ENCODE results near the gene NCAPH2.
"Not testable (repeated sequence)": the region's sequence is repeated elsewhere in the genome, so short reads cannot be mapped to it uniquely, and the experiment has no call there.

The NCAPH2 gene

DNA sequence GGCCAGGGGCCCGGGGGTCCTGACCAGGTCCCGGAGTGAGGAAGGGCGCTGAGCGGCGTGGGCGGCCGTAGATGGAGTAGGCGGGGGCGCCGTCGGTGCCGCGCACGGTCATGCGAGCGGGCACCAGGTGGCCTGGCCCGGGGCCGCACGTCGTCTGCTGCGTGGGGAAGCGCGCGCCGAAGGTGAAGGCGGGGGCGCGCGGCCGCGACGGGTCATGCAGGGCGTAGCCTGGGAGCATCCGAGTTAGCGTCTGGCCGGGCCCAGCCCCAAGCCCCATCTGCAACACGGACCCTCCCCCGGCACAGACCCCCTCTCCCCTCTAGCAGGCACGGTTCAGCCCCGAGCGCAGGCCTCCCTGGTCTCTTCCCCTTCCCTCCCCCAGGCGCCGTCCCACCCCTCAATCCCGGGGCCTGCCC is 23.5 kb downstream of the NCAPH2 start:
- peak in 1 of 2 donors; percentile 58 for DNase-seq

DNA sequence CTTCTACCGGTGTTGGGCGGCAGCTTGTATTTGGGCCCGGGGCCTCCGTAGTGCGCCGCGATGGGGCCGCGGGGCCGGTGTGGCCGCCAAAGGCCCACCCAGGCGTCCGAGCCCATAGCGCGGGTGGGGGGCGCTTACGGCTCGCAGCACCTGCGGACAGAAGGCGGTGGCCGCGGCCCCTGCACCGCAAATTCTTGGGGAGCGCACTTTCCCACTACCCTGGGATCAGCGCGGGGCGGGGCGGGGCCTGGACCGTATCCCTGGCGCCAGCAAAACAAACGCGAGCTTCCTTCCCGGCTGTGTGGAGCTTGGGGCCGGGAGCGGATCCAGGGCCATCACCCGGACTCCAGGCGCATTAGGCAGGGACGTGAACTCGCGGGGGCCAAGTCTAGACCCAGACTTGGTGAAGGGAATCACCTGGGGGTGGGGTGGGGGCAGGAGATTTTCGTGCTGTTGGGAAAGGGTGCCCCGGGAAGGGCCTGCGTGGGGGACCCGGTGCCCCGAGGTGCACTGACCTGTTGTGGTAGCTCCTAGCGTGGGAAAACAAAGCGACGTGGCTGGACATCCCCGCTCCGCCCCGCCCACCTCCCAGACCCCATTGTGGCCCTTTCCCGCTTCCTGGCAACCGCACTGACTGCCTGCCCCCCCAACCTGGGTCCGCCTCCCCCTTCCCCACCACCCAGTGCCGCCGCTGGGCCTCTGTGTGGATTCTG is 24.1 kb downstream of the NCAPH2 start:
- DNase-seq, result peak in 1 of 2 donors; percentile 54

DNA sequence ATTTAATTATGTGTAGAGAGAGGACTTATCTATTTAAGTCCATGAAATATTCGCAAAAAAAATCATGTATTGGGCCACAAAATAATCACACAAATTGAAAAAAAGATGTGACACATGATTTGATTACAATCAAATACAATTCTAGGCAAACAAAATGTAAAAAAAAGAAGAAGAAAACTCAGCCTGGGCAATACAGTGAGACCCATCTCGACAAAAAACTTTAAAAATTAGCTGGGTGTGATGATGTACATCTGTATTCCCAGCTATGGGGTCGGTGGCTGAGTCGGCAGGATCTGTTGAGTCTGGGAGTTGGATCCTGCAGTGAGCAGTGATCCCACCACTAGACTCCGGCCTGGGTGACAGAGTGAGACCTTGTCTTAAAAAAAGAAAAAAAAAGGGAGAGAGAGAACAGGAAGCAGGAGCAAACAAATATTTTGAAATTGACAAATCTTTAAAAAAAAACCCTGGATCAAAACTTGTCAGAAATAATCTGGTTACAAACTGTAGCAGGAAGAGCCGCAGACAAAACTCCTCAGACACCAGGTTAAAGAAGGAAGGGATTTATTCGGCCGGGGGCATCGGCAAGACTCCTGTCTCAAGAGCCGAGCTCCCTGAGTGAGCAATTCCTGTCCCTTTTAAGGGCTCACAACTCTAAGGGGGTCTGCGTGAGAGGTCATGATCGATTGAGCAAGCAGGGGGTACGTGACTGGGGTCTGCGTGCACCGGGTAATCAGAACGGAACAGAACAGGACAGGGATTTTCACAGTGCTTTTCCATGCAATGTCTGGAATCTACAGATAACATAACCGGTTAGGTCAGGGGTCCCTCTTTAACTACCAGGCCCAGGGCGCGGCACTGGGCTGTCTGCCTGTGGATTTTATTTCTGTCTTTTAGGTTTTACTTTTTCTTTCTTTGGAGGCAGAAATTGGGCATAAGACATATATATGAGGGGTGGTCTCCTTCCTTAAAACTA is 25.1 kb downstream of the NCAPH2 start:
- DNase-seq, result no peak

DNA sequence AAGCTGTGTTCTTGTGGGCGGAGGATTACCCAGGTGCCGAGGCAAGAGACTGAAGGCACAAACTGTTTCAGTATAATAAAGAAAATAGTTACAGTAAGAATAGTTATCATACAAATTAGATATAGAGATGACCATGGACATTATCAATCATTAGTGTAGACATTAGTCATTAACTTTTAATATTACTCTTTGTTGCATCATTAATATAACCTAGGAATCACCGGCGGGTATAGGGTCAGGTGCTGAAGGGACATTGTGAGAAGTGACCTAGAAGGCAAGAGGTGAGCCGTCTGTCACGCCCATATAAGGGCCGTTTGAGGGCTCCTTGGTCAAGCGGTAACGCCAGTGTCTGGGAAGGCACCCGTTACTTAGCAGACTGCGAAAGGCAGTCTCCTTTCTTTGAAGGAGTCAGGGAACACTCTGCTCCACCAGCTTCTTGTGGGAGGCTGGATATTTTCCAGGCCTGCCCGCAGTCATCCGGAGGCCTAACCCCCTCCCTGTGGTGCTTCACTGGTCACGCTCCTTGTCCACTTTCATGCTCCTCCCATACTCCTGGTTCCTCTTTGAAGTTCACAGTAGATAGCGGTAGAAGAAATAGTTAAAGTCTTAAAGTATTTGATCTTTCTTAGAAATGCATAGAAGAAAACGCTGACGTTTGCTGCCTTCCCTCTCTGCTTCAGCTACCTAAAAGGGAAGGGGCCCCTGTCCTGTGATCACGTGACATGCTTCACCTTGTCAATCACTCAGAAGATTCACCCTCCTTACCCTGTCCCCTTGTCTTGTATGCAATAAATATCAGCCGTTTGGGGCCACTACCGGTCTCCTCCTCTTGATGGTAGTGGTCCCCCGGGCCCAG is 26.1 kb downstream of the NCAPH2 start:
- not testable (repeated sequence) for DNase-seq

DNA sequence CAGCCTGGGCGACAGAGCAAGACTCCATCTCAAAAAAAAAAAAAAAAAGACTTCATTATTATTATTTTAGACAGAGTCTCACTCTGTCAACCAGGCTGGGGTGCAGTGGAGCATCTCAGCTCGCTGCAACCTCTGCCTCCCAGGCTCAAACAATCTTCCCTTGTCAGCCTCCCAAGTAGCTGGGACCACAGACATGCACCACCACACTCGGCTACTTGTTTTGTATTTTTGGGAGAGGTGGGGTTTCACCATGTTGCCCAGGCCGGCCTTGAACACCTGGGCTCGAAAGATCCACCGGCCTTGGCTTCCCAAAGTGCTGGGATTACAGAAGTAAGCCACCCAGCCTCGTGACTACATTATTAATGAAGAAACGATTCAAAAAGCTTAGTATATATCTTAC is 27.1 kb downstream of the NCAPH2 start:
- DNase-seq, result no peak

DNA sequence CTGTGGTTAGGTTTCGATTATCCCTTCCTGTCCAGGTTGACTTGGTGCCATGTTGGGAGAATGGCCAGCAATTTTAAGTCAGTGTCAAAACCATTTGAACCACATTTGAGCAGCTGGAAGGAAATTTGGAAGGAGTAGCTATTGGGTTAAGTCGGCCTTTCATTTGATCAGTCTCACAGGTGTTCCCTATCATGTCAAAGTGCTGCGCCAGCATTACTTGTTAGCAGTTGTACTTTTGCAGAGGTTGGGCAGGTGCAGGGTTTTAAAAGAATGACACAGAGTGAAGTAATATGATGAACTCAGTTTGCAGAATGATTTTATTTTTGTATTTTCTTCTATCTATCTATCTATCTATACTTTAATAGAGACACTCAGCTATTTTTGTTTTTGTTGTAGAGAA is 28.2 kb downstream of the NCAPH2 start:
- no peak for DNase-seq

DNA sequence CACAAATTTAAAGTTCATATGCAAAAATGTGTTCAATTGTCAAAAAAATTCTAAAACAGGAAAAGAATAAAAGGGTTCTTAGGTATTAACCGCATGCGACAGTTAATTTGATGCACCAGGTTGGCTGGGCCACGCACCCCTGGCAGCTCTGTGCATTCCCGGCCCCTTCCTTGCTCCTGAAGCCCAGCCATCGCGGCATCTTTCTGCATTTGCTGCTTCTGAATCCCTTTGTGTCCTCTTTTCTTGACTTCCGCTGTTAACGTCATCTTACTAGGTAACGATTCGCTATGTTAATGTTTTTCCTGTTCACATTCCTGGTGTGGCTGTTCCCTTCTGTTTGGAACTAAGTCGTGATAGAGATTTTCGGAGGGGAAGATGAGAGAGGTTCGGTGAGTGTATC is 29.7 kb downstream of the NCAPH2 start:
- no peak for DNase-seq

DNA sequence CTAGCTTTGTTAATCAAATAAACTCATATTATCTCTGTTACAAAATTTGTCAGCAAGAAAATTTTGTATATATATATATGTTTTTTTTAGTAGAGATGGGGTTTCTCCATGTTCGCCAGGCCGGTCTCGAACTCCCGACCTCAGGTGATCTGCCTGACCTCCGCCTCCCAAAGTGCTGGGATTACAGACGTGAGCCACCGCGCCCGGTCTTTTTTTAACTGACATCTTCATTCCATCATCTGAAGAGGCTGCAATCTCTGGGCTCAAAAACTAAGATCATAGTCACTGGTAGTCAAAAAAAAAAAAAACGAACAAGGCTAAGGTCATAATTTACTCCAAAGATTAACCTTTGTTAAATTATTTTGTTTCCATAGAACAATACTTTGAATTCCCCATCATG is 32.4 kb downstream of the NCAPH2 start:
- DNase-seq, result no peak

DNA sequence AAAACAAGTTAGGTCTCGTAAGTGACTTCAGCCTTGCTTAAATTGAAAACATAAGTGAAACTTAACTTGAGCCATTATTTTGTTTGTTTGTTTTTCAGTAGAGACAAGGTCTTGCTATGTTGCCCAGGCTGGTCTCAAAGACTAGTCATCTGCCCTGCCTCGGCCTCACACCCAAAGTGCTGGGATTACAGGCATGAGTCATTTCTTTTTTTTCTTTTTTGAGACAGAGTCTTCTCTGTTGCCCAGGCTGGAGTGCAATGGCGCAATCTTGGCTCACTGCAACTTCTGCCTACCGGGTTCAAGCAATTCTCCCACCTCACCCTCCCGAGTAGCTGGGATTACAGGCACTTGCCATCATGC is 33.6 kb downstream of the NCAPH2 start:
- peak; percentile 29 to 69 for DNase-seq

DNA sequence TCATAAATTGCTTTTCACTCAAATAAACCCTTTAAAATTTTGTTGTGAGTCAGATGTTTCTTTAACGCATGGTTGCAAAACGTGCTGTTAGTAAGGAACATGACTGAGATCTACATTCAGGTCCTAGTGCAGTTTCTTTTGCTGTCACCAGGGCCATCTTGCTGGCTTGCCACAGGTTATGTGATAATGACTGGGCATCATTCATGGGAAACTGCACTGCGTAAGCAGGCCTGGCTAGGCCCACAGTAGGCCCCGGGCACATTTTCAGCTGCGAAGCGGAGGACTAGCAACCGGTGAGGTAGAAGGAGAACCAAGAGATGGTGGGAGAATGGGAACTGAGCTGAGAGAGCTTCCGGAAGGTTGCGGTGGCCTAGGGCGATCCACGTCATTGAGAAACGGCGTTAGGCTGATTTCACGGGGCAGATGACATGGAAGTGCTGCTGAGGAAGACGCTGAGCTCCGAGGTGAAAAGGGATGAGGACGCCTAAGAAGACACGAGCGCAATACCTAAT is 34.4 kb downstream of the NCAPH2 start:
- DNase-seq, result peak in 1 of 2 donors; percentile 35

DNA sequence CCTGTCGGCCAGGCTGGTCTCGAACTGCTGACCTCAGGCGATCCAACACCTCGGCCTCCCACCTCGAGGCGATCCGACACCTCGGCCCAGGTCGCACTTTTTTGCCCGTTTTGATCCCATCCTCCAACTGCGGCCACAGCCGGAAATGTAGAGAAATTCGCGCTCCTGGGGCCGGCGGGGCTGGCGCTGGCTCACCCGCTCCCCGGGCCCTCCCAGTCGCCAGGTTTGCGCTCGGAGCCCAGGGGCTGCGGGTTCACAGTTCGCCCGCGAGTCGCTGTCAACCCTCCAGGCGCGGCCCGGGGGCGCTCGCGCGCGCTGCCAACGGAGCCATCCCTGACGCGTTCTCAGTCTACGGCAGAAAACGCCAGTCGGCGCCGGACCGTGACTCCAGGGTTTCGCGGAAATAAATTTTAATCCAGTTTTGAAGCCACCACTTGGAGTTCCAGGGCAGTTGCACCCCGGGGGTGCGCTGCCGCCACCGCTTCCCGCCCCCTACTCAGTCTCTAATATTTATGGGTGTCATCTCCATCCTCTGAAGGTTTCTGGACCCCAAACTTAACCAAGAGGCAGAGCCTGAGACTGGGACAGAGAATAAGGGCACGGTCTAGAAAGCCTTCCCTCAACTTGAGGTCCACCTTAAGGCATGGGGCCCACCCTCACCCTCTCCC is 36.2 kb downstream of the NCAPH2 start:
- DNase-seq, result peak in 1 of 2 donors; percentile 74

DNA sequence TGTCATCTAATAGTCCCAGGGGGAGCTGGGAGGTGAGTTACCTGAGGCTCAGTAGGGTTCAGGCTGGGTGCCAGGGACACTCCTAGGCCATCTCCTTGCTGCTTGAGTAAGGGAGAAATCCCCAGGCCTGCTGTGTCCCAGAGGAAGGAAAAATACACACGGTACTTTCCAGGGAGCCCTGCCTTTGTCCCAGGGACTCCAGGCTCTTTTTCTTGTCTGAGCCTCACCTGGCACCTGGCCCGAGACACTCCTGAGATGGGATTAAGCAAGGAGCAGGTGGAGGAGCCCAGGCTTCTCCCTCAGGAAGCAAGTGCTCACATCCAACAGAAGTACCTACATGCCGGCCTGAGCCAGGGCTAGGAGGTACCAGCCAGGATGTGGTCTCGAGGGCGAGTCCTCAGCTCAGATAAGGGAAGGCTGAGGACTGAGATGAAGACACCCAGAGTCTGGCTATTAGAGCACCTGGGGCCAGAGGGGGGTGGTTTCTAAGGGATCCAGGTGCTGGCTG is 36.8 kb downstream of the NCAPH2 start:
- DNase-seq, result no peak

DNA sequence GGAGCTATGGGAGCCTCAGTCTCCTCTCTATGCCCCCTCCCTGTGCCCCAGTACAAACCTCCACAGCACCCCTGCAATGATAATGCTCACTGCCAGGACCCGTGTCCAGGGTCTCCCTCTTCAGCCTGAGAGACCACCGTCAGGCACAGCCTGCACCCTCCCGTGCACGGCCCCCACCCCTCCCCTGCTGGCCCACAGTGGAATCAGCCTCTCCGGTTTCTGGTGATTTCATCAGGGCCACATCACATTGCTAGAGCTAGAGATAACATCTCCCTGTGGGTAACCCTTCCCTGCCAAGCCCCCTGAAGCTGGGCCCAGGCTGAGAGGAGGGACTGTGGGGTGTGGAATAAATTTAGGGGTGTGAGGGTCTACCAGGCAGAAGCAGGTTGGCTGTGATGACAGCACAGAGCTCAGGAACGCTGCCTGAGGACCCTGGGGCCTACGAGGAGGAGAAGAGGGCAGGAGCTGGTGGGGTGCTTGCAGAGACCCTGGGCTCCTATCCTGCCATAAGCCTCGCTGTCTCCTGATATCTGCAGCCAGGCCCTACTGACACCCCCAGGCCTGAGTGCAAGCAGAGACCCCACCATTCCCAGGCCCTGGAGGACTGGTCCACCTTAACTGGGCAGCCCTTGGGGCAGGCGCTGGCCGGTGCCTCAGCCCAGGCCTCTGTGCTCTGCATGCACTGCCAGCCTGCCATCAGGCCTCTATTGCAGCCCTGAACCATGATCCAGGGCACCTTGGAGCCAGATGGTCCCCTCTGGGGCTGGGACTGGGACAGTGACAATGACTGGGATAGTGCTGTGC is 37.7 kb downstream of the NCAPH2 start, which contains the start of gene KLHDC7B:
KLHDC7B (plus strand) TSS at position 378 of the 804 bp plus-strand sequence; CDS start at position 723, 345 bp downstream.
- no peak for DNase-seq

DNA sequence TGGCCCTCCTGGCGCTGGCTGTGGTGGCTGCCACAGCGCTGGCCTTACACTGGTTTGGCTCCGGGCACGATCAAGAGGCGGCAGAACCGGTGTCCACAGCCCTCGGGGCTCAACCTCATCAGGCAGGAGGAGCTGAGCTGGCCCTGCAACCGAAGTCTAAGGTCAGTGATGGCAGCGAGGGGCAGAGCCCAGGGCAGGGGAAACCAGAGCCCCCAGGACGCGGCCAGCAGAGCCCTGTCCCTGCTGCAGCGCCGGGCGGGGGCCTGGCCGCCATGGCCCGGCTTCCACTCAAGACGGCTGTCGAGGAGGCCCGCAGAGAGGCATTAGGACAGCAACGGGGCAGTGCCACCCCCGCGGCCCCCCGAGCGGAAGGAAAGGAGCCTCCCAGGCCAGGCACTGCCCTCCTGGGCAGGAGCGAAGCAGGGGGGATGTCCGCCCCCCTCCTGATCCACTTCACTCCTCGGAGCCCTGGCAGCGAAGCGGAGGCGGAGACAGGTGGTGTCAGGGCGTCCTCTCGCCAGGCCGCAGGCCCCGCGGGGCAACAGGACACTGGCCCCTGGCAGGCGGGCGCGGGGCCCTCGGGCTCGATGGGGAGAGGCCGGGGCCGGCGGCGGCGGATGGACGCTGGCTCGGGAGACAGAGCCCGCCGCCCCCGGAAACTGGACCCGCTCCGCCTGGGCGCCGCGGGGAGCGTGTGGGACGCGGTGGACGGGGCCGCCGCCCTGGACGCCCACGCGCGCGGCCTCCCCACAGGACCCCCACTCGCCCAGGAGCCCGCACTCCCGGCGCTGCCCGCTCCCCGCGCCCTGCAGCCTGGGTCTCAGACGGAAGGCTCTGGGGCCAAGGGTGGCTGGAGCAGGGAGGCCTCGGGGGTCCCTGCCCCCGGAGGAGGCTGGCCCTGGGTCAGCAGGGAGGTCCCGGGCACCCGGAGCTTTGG is 38.6 kb downstream of the NCAPH2 start:
- no peak for DNase-seq

DNA sequence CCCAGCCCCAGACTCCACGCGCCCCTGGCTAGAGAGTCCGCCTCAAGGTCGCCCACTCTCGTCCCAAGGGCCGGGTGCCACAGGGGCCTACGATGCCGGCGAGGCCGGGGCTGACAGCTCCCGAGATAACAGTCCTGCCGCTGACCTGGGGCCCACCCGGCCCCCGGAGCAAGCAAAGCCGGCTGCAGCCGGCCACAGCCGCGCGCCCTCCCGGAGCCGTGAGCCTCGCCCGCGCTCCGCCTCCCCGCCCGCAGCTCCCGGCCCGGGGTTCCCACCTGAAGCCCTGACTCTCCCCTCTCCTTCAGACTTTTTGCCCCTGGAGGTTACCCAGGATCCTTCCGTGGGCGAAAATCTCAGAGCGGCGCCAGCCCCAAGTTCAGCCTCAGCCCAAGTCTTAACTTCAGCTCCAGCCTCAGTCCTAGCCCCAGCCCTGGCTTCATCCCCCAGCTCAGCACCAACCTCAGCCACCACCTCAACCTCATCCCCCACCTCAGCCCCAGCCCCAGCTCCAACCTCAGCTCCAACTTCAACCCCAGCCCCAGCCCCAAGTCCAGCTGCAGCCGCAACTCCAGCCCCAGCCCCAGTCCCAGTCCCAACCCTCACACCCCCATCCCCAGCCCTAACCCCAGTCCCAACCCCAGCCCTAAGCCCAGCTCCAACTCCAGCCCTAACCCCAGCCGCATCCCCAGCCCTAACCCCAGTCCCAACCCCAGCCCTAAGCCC is 39.4 kb downstream of the NCAPH2 start:
- no peak for DNase-seq

DNA sequence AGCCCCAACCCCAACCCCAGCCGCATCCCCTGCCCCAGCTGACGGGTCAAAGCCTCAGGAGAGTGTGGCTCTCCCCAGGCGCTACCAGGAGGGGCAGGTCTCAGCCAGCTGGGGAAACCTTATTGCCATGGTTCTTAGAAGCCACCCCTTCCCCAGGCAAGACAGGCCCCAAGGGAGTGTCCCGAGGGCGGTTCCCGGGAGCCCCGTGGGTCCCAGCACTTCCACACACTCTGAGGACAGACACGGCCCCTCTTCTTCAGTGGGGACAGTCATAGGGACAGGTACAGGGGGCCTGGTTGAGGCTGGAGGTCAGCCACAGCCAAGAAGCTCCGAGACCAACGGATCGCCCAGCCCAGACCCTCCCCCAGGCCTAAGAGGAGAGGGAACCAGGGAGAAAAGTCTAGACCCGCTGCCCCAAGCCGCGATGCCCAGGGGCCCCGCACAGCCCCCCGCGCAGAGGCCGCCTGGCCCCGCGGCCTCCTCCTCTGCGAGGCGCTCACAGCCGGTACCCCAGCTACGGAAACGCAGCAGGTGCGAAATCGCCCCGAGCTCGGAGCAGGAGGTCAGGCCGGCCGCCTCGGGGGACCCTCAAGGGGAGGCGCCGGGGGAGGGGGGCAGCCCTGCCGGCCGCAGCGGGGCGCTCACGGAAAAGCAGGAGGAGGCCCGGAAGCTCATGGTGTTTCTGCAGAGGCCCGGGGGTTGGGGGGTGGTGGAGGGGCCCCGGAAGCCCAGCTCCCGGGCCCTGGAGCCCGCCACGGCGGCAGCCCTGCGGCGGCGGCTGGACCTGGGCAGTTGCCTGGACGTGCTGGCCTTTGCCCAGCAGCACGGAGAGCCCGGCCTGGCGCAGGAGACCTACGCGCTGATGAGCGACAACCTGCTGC is 40.3 kb downstream of the NCAPH2 start:
- peak in 1 of 2 donors; percentile 27 for DNase-seq

DNA sequence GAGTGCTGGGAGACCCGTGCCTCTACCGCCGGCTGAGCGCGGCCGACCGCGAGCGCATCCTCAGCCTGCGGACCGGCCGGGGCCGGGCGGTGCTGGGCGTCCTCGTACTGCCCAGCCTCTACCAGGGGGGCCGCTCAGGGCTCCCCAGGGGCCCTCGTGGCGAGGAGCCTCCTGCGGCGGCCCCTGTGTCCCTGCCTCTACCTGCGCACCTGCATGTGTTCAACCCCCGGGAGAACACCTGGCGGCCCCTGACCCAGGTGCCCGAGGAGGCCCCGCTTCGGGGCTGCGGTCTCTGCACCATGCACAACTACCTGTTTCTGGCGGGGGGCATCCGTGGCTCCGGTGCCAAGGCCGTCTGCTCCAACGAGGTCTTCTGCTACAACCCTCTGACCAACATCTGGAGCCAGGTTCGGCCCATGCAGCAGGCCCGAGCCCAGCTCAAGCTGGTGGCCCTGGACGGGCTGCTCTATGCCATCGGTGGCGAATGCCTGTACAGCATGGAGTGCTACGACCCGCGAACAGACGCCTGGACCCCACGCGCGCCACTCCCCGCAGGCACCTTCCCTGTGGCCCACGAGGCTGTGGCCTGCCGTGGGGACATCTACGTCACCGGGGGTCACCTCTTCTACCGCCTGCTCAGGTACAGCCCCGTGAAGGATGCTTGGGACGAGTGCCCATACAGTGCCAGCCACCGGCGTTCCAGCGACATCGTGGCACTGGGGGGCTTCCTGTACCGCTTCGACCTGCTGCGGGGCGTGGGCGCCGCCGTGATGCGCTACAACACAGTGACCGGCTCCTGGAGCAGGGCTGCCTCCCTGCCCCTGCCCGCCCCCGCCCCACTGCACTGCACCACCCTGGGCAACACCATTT is 41.1 kb downstream of the NCAPH2 start:
- DNase-seq, result no peak

All from bone marrow (tissue), 2 donors.